ENCODE measurements around the gene EFCAB9. TPM values are rescaled to one million over a fixed set of nuclear protein-coding genes. Genes with fewer than 3 reads are reported as not detected.

Gene EFCAB9
- total and polyA plus RNA-seq, 2 of the 13 experiments (the other 11 are each of a cell fraction or from before 2014, with no cell fraction given): not detected

DNA sequence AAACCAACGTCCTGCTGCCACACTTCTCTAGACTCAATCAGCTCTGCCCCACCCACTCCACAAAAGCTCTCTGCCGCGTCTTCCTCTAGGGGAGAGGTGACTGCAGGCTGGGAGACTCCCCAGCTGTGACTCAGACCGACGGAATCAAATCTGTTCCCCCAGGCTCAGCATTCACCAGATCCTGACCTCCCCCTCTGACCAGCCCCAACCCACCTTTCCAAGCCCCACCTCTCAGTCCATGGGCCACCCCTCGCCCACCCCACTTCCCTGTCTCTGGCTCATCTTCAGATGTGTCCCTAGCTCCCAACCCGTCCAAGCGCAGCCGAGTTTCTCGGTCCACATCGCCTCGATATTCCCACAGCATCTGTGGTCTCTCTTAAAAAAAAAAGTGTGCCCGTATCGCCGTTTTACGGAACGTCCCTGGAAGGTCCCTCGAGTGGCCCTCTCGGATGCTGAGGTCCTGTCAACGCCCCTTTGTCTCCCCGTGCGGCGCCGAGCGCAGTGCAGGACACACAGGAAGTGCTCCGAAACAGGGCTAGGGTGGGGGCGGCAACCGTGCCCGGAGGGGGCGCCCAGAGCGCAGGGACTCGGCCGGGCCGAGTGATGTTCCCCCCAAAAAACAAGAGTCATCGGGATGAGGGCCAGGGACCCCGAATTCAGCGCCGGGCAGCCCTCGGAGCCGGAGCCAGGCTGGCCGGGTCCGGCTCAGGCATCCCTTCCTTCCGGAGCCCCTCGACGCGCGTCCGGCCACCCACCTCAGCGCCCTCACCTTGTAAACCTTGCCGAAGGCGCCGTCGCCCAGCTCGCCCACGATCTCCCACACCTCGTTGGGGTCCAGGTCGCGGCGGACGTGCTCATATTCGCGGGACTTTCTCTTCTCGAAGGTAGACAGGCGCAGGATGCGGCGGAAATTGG is 6.6 kb upstream of the EFCAB9 start (continued):
- TF ChIP-seq AGO2 (optimal IDR thresholded peaks at IDR 0.05; ENCODE audit: low read depth, low read length) (peak; percentile 45), ZNF703 (CRISPR knock-in tag; IDR thresholded peaks at IDR 0.05; ENCODE audit: borderline replicate concordance) (0 out of 2 replicates have a peak, but pooled peaks have one; percentile 78), ZNF777 (CRISPR knock-in tag; IDR thresholded peaks at IDR 0.05) (peak; percentile 87), ZKSCAN1 (IDR thresholded peaks at IDR 0.05; ENCODE audit: low read length) (no peak), RXRA (CRISPR knock-in tag; IDR thresholded peaks at IDR 0.05) (0 out of 2 replicates have a peak, but pooled peaks have one; percentile 4), ETV5 (CRISPR knock-in tag; IDR thresholded peaks at IDR 0.05; ENCODE audit: borderline replicate concordance) (peak; percentile 34; the same call in 1 of the 2 replicates), CAMTA2 (CRISPR knock-in tag; IDR thresholded peaks at IDR 0.05; ENCODE audit: borderline replicate concordance) (0 out of 2 replicates have a peak, but pooled peaks have one; percentile 45), CCAR2 (optimal IDR thresholded peaks at IDR 0.05; ENCODE audit: low read depth, low read length) (no peak), HCFC1 (IDR thresholded peaks at IDR 0.05; ENCODE audit: low read depth, low read length) (no peak), JUN (CRISPR knock-in tag; IDR thresholded peaks at IDR 0.05) (0 out of 2 replicates have a peak, but pooled peaks have one; percentile 13), MED8 (CRISPR knock-in tag; IDR thresholded peaks at IDR 0.05; ENCODE audit: insufficient replicate concordance) (peak; percentile 58), FOXJ3 (CRISPR knock-in tag; IDR thresholded peaks at IDR 0.05; ENCODE audit: borderline replicate concordance) (no peak), ZNF441 (CRISPR knock-in tag; IDR thresholded peaks at IDR 0.05; ENCODE audit: borderline replicate concordance) (peak; percentile 52; the same call in 1 of the 2 replicates), HBP1 (CRISPR knock-in tag; IDR thresholded peaks at IDR 0.05; ENCODE audit: low read depth) (peak; percentile 66; the same call in 1 of the 2 replicates)
- TF ChIP-seq, protein P1, sequence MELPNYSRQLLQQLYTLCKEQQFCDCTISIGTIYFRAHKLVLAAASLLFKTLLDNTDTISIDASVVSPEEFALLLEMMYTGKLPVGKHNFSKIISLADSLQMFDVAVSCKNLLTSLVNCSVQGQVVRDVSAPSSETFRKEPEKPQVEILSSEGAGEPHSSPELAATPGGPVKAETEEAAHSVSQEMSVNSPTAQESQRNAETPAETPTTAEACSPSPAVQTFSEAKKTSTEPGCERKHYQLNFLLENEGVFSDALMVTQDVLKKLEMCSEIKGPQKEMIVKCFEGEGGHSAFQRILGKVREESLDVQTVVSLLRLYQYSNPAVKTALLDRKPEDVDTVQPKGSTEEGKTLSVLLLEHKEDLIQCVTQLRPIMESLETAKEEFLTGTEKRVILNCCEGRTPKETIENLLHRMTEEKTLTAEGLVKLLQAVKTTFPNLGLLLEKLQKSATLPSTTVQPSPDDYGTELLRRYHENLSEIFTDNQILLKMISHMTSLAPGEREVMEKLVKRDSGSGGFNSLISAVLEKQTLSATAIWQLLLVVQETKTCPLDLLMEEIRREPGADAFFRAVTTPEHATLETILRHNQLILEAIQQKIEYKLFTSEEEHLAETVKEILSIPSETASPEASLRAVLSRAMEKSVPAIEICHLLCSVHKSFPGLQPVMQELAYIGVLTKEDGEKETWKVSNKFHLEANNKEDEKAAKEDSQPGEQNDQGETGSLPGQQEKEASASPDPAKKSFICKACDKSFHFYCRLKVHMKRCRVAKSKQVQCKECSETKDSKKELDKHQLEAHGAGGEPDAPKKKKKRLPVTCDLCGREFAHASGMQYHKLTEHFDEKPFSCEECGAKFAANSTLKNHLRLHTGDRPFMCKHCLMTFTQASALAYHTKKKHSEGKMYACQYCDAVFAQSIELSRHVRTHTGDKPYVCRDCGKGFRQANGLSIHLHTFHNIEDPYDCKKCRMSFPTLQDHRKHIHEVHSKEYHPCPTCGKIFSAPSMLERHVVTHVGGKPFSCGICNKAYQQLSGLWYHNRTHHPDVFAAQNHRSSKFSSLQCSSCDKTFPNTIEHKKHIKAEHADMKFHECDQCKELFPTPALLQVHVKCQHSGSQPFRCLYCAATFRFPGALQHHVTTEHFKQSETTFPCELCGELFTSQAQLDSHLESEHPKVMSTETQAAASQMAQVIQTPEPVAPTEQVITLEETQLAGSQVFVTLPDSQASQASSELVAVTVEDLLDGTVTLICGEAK (IDR thresholded peaks at IDR 0.05): no peak
- TF ChIP-seq, protein P1 (CRISPR knock-in tag; IDR thresholded peaks at IDR 0.05): no peak
